Skeletal muscle satellite cell (primary cell): Measurements from ENCODE around the gene TMEFF2.
"Not testable (repeated sequence)": the region's sequence is repeated elsewhere in the genome, so short reads cannot be mapped to it uniquely, and the experiment has no call there.

Source experiments
- H3K27me3 ChIP-seq: 2 replicates; pipeline ENCODE4 v1.7.0; 2013; ENCODE audit warnings: low read length; ENCODE audit not compliant: control insufficient read depth, insufficient read depth
- H3K36me3 ChIP-seq: 2 replicates; pipeline ENCODE4 v1.7.0; 2013; ENCODE audit warnings: mild to moderate bottlenecking, control low read depth, low read length; ENCODE audit not compliant: insufficient read depth
- H3K4me1 ChIP-seq: 2 replicates; pipeline ENCODE4 v1.7.0; 2013; ENCODE audit warnings: low read length; ENCODE audit not compliant: control insufficient read depth, insufficient read depth
- H3K4me2 ChIP-seq: 2 replicates; pipeline ENCODE4 v1.7.0; 2013; ENCODE audit warnings: mild to moderate bottlenecking, low read length
- H3K4me3 ChIP-seq: 2 replicates; pipeline ENCODE4 v1.7.0; 2013; ENCODE audit warnings: low read length
- H3K9ac ChIP-seq: 2 replicates; pipeline ENCODE4 v1.7.0; 2013; ENCODE audit warnings: mild to moderate bottlenecking, low read depth, low read length, moderate library complexity
- H3K9me3 ChIP-seq: replicated peaks from 2 replicates; pipeline ENCODE4 v1.7.0; 2013; ENCODE audit warnings: mild to moderate bottlenecking, control low read depth, low read length

The TMEFF2 gene

GRCh38 chr2:192126912-192127311 is 67.8 kb downstream of the TMEFF2 start:
- Histone ChIP-seq H3K9ac (no peak overlapping the region), H3K27me3 (no peaks in the 10 kb centered on the region), H3K4me3 (no peak overlapping the region), H3K4me2 (peak overlapping the region; percentile 5), H3K36me3 (no peaks in the 10 kb centered on the region), H3K9me3 (no peaks in the 10 kb centered on the region), H3K4me1 (peaks cover 40% of the 10 kb centered on the region)

GRCh38 chr2:192126426-192126825 is 68.3 kb downstream of the TMEFF2 start:
- H3K36me3 ChIP-seq: no peaks in the 10 kb centered on the region
- H3K27me3 ChIP-seq: no peaks in the 10 kb centered on the region
- H3K4me1 ChIP-seq: peaks cover 40% of the 10 kb centered on the region
- no peaks in the 10 kb centered on the region for H3K9me3 ChIP-seq
- H3K9ac ChIP-seq: no peak overlapping the region
- H3K4me2 ChIP-seq: peak overlapping the region; percentile 5
- no peak overlapping the region for H3K4me3 ChIP-seq

- Histone ChIP-seq H3K4me2 (peak overlapping the region; percentile 14), H3K4me3 (no peak overlapping the region), H3K36me3 (no peaks in the 10 kb centered on the region), H3K9ac (peak overlapping the region; percentile 42), H3K27me3 (no peaks in the 10 kb centered on the region), H3K4me1 (peaks cover 40% of the 10 kb centered on the region), H3K9me3 (no peaks in the 10 kb centered on the region)
Measured at GRCh38 chr2:192124571-192124970, 70.2 kb downstream of the TMEFF2 start.

GRCh38 chr2:192123847-192124246 is 70.9 kb downstream of the TMEFF2 start:
- no peaks in the 10 kb centered on the region for H3K9me3 ChIP-seq
- H3K27me3 ChIP-seq: no peaks in the 10 kb centered on the region
- no peak overlapping the region for H3K4me3 ChIP-seq
- peak overlapping the region; percentile 42 for H3K9ac ChIP-seq
- peak overlapping the region; percentile 14 for H3K4me2 ChIP-seq
- H3K36me3 ChIP-seq: no peaks in the 10 kb centered on the region
- peaks cover 39% of the 10 kb centered on the region for H3K4me1 ChIP-seq

GRCh38 chr2:192122946-192123345 is 71.8 kb downstream of the TMEFF2 start:
- H3K4me1 ChIP-seq: peaks cover 32% of the 10 kb centered on the region

GRCh38 chr2:192122141-192122540 is 72.6 kb downstream of the TMEFF2 start:
- H3K9me3 ChIP-seq: no peaks in the 10 kb centered on the region
- H3K4me1 ChIP-seq: peaks cover 24% of the 10 kb centered on the region
- H3K27me3 ChIP-seq: no peaks in the 10 kb centered on the region
- no peak overlapping the region for H3K4me3 ChIP-seq
- H3K9ac ChIP-seq: no peak overlapping the region
- H3K4me2 ChIP-seq: peak overlapping the region; percentile 4
- no peaks in the 10 kb centered on the region for H3K36me3 ChIP-seq

More at GRCh38 chr2:192122946-192123345, 71.8 kb downstream of the TMEFF2 start:
- Histone ChIP-seq H3K4me3 (no peak overlapping the region), H3K9me3 (no peaks in the 10 kb centered on the region), H3K4me2 (no peak overlapping the region), H3K36me3 (no peaks in the 10 kb centered on the region), H3K27me3 (no peaks in the 10 kb centered on the region), H3K9ac (no peak overlapping the region)

- H3K9me3 ChIP-seq: no peaks in the 10 kb centered on the region
- no peak overlapping the region for H3K9ac ChIP-seq
- peaks cover 12% of the 10 kb centered on the region for H3K4me1 ChIP-seq
- H3K4me2 ChIP-seq: no peak overlapping the region
- H3K27me3 ChIP-seq: no peaks in the 10 kb centered on the region
- no peaks in the 10 kb centered on the region for H3K36me3 ChIP-seq
- no peak overlapping the region for H3K4me3 ChIP-seq
Measured at GRCh38 chr2:192119536-192119935, 75.2 kb downstream of the TMEFF2 start.

- H3K36me3 ChIP-seq: no peaks in the 10 kb centered on the region
- H3K4me2 ChIP-seq: no peak overlapping the region
- H3K9me3 ChIP-seq: no peaks in the 10 kb centered on the region
- no peak overlapping the region for H3K4me3 ChIP-seq
- no peaks in the 10 kb centered on the region for H3K4me1 ChIP-seq
- H3K27me3 ChIP-seq: no peaks in the 10 kb centered on the region
- H3K9ac ChIP-seq: no peak overlapping the region
Measured at GRCh38 chr2:192117705-192118104, 77.0 kb downstream of the TMEFF2 start.

GRCh38 chr2:192111536-192111935 is 83.2 kb downstream of the TMEFF2 start:
- H3K36me3 ChIP-seq, H3K9me3 ChIP-seq, H3K4me2 ChIP-seq, H3K9ac ChIP-seq, H3K4me1 ChIP-seq, H3K4me3 ChIP-seq, H3K27me3 ChIP-seq: not testable (repeated sequence)

- Histone ChIP-seq H3K4me3 (no peak overlapping the region), H3K36me3 (no peaks in the 10 kb centered on the region)
Measured at GRCh38 chr2:192099742-192100141, 95.0 kb downstream of the TMEFF2 start.

GRCh38 chr2:192098814-192099491 is 95.8 kb downstream of the TMEFF2 start:
- Histone ChIP-seq H3K4me3 (no peak overlapping the region), H3K9me3 (no peaks in the 10 kb centered on the region), H3K4me2 (no peak overlapping the region), H3K9ac (no peak overlapping the region), H3K36me3 (no peaks in the 10 kb centered on the region), H3K4me1 (peaks cover 3% of the 10 kb centered on the region), H3K27me3 (no peaks in the 10 kb centered on the region)

More at GRCh38 chr2:192099742-192100141, 95.0 kb downstream of the TMEFF2 start:
- H3K4me2 ChIP-seq: no peak overlapping the region
- H3K27me3 ChIP-seq: no peaks in the 10 kb centered on the region
- no peaks in the 10 kb centered on the region for H3K9me3 ChIP-seq
- peaks cover 3% of the 10 kb centered on the region for H3K4me1 ChIP-seq
- no peak overlapping the region for H3K9ac ChIP-seq

- no peak overlapping the region for H3K4me2 ChIP-seq
- no peaks in the 10 kb centered on the region for H3K36me3 ChIP-seq
- no peak overlapping the region for H3K4me3 ChIP-seq
- H3K9me3 ChIP-seq: no peaks in the 10 kb centered on the region
- no peaks in the 10 kb centered on the region for H3K27me3 ChIP-seq
- peaks cover 16% of the 10 kb centered on the region for H3K4me1 ChIP-seq
- no peak overlapping the region for H3K9ac ChIP-seq
Measured at GRCh38 chr2:192091476-192091875, 103.3 kb downstream of the TMEFF2 start.
